Measurements from ENCODE around the gene C12orf42.

- no peak for TF ChIP-seq CTCF (conservative IDR thresholded peaks at IDR 0.05 in 1 of 2, IDR thresholded peaks at IDR 0.05 in 1 of 2; ENCODE audit: extremely low read depth in 1 of 2, insufficient read depth in 1 of 2, low read depth in 1 of 2, low read length in 2 of 2)
- TF ChIP-seq EZH2 (IDR thresholded peaks at IDR 0.05; ENCODE audit: borderline replicate concordance, low read length) = no peak
Observed at GRCh38 chr12:103382736-103383346, 112.9 kb downstream of the C12orf42 start.

All from mammary epithelial cell (primary cell).